ENCODE measurements around the gene CACNB4. TPM values are rescaled to one million over a fixed set of nuclear protein-coding genes. Genes with fewer than 3 reads are reported as not detected.

CACNB4 gene
- polyA plus RNA-seq, 1 donor from 2014 or later, result 29.0 TPM

DNA sequence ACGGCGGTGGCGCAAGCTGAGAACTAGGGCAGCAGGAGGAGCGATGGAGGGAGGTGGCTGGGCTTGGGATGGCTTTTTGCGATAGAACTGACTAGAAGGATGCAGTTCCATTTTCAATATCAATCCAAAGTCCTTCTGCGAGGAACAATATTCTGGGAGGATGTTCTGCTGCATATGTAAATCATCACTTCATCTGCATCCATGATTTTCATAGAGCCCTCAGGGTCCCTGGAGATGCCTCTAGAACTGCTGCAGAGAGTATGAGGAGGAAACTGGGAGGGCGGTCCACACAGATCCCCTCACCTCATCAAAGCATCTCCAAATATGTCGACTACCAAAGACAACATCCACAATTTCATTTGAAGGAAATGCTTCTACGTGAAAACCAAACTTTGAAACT, 20.8 kb downstream of the CACNB4 start:
- TF ChIP-seq SMC3 (conservative IDR thresholded peaks at IDR 0.05; ENCODE audit: poor library complexity), result no peak
- no peak for TF ChIP-seq EP300 (conservative IDR thresholded peaks at IDR 0.05; ENCODE audit: poor library complexity, severe bottlenecking)
- TF ChIP-seq, protein P1, sequence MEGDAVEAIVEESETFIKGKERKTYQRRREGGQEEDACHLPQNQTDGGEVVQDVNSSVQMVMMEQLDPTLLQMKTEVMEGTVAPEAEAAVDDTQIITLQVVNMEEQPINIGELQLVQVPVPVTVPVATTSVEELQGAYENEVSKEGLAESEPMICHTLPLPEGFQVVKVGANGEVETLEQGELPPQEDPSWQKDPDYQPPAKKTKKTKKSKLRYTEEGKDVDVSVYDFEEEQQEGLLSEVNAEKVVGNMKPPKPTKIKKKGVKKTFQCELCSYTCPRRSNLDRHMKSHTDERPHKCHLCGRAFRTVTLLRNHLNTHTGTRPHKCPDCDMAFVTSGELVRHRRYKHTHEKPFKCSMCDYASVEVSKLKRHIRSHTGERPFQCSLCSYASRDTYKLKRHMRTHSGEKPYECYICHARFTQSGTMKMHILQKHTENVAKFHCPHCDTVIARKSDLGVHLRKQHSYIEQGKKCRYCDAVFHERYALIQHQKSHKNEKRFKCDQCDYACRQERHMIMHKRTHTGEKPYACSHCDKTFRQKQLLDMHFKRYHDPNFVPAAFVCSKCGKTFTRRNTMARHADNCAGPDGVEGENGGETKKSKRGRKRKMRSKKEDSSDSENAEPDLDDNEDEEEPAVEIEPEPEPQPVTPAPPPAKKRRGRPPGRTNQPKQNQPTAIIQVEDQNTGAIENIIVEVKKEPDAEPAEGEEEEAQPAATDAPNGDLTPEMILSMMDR (IDR thresholded peaks at IDR 0.05; ENCODE audit: poor library complexity, severe bottlenecking), result no peak
- TF ChIP-seq TAF1 (IDR thresholded peaks at IDR 0.05; ENCODE audit: low read depth), result no peak
- TF ChIP-seq, protein P2, sequence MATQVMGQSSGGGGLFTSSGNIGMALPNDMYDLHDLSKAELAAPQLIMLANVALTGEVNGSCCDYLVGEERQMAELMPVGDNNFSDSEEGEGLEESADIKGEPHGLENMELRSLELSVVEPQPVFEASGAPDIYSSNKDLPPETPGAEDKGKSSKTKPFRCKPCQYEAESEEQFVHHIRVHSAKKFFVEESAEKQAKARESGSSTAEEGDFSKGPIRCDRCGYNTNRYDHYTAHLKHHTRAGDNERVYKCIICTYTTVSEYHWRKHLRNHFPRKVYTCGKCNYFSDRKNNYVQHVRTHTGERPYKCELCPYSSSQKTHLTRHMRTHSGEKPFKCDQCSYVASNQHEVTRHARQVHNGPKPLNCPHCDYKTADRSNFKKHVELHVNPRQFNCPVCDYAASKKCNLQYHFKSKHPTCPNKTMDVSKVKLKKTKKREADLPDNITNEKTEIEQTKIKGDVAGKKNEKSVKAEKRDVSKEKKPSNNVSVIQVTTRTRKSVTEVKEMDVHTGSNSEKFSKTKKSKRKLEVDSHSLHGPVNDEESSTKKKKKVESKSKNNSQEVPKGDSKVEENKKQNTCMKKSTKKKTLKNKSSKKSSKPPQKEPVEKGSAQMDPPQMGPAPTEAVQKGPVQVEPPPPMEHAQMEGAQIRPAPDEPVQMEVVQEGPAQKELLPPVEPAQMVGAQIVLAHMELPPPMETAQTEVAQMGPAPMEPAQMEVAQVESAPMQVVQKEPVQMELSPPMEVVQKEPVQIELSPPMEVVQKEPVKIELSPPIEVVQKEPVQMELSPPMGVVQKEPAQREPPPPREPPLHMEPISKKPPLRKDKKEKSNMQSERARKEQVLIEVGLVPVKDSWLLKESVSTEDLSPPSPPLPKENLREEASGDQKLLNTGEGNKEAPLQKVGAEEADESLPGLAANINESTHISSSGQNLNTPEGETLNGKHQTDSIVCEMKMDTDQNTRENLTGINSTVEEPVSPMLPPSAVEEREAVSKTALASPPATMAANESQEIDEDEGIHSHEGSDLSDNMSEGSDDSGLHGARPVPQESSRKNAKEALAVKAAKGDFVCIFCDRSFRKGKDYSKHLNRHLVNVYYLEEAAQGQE (IDR thresholded peaks at IDR 0.05; ENCODE audit: borderline replicate concordance), result no peak
- TF ChIP-seq POLR2AphosphoS5 (IDR thresholded peaks at IDR 0.05), result no peak
- no peak for TF ChIP-seq MXI1 (conservative IDR thresholded peaks at IDR 0.05; ENCODE audit: poor library complexity, severe bottlenecking)
- TF ChIP-seq EZH2 (IDR thresholded peaks at IDR 0.05; ENCODE audit: borderline replicate concordance, insufficient read depth, low read length, poor library complexity, severe bottlenecking), result no peak
- no peak for TF ChIP-seq RAD21 (conservative IDR thresholded peaks at IDR 0.05)
- Histone ChIP-seq H3K9ac (ENCODE audit: low read length) (no peak overlapping the region), H3K27ac (ENCODE audit: low read length) (no peak overlapping the region), H3K9me2 (ENCODE audit: insufficient read depth, low read length) (no peaks in the 10 kb centered on the region), H3K27me3 (ENCODE audit: insufficient read depth, low read depth, low read length) (no peaks in the 10 kb centered on the region), H3K79me2 (replicated peaks; ENCODE audit: insufficient read depth, low read length) (no peaks in the 10 kb centered on the region), H3K4me3 (ENCODE audit: low read length) (no peak overlapping the region), H3F3A (ENCODE audit: insufficient read depth, low read length, poor library complexity, severe bottlenecking) (no peaks in the 10 kb centered on the region), H2AFZ (ENCODE audit: low read depth, low read length) (no peak overlapping the region), H3K9me3 (ENCODE audit: low read length) (no peaks in the 10 kb centered on the region), H4K20me1 (ENCODE audit: insufficient read depth) (no peaks in the 10 kb centered on the region), H3K4me2 (ENCODE audit: low read length) (no peak overlapping the region), H3K36me3 (ENCODE audit: insufficient read depth, low read length) (no peaks in the 10 kb centered on the region)

DNA sequence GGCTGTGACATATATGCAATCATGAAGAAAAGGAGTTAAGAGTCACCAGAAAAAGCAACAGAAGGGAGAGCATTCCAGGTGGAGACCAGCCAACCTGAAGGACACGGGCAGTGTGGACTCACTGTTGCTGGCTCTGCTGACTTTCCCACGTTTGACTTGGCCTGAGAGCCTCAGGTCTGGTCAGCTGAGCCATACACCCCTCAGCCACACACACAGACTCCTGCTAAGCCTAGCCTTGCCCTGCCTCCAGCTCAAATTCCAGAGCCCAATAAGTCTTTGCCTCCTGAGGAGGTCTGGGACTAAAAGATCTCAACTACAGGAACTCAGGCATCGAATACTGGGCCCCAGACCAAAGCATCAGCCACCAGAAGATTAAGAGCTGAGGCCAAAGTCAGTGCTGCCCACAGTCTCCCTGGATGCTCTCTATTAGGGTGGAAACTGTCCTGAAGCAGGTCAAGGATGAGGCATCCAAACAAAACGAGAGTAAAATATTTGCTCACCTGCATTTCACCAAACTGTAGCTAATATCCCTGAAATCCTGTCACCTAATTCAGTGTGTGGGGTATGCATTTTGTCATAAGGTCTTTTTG, 23.3 kb downstream of the CACNB4 start:
- Histone ChIP-seq H3K36me3 (ENCODE audit: insufficient read depth, low read length) (no peaks in the 10 kb centered on the region), H3K27me3 (ENCODE audit: insufficient read depth, low read depth, low read length) (no peaks in the 10 kb centered on the region), H3K9me3 (ENCODE audit: low read length) (no peaks in the 10 kb centered on the region), H3K9me2 (ENCODE audit: insufficient read depth, low read length) (no peaks in the 10 kb centered on the region), H3K4me2 (ENCODE audit: low read length) (no peak overlapping the region), H3K27ac (ENCODE audit: low read length) (no peak overlapping the region), H3K9ac (ENCODE audit: low read length) (no peak overlapping the region), H4K20me1 (ENCODE audit: insufficient read depth) (no peaks in the 10 kb centered on the region), H2AFZ (ENCODE audit: low read depth, low read length) (no peak overlapping the region), H3F3A (ENCODE audit: insufficient read depth, low read length, poor library complexity, severe bottlenecking) (no peaks in the 10 kb centered on the region), H3K4me3 (ENCODE audit: low read length) (no peak overlapping the region), H3K79me2 (replicated peaks; ENCODE audit: insufficient read depth, low read length) (no peaks in the 10 kb centered on the region)
- TF ChIP-seq TAF1 (IDR thresholded peaks at IDR 0.05; ENCODE audit: low read depth), result no peak
- no peak for TF ChIP-seq POLR2AphosphoS5 (IDR thresholded peaks at IDR 0.05)
- TF ChIP-seq RAD21 (conservative IDR thresholded peaks at IDR 0.05), result no peak
- TF ChIP-seq, protein P1 (IDR thresholded peaks at IDR 0.05; ENCODE audit: poor library complexity, severe bottlenecking), result no peak
- no peak for TF ChIP-seq EZH2 (IDR thresholded peaks at IDR 0.05; ENCODE audit: borderline replicate concordance, insufficient read depth, low read length, poor library complexity, severe bottlenecking)
- no peak for TF ChIP-seq MXI1 (conservative IDR thresholded peaks at IDR 0.05; ENCODE audit: poor library complexity, severe bottlenecking)
- TF ChIP-seq SMC3 (conservative IDR thresholded peaks at IDR 0.05; ENCODE audit: poor library complexity), result no peak
- TF ChIP-seq, protein P2 (IDR thresholded peaks at IDR 0.05; ENCODE audit: borderline replicate concordance), result no peak
- TF ChIP-seq EP300 (conservative IDR thresholded peaks at IDR 0.05; ENCODE audit: poor library complexity, severe bottlenecking), result no peak
